Measurements from ENCODE around the gene RPS8. TPM values are rescaled to one million over a fixed set of nuclear protein-coding genes. Genes with fewer than 3 reads are reported as not detected.
"Not testable (repeated sequence)": the region's sequence is repeated elsewhere in the genome, so short reads cannot be mapped to it uniquely, and the experiment has no call there.

RPS8 gene
- total RNA-seq, 1 donor from 2014 or later = 2,191 TPM

DNA sequence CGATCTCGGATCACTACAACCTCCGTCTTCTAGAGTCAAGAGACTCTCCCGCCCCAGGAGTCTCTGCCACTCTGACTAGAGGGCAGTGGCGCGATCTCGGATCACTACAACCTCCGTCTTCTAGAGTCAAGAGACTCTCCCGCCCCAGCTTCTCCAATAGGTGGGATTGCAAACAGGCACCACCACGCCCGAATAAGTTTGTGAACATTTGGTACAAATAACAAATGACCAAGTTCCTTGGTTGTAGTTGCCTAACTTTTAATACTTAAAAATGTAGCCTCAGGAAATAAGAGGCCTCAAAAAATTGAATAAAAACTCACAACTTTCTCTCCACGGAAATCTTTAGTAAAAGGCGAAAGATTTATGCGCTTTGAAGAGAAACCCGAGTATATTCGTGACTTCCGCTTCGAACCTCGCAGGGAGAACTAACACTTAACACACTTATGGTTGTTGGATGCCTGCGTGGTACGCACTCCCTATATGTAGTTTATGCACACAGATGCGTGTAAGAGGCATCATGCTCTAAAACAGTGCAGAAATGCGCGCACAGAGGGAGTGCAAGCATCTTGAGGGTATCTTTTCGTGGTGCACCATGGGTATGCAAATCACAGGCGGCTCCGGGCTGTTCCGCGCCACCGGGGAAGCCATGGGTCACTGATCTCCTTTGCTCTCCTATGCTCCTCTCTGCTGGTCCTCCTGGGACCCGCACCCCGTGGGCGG, 44.4 kb downstream of the RPS8 start:
- DNase-seq (ENCODE audit: low spot score in 2 of 2, unreplicated experiment in 2 of 2) = peak in 1 of 2 experiments; percentile 75
- peaks cover 23% of the 10 kb centered on the region for H3K4me1 Mint-ChIP-seq
- H3K9me3 Mint-ChIP-seq = peaks cover 8% of the 10 kb centered on the region
- no peaks in the 10 kb centered on the region for H3K27me3 Mint-ChIP-seq (ENCODE audit: low read depth)
- TF ChIP-seq, protein P1, sequence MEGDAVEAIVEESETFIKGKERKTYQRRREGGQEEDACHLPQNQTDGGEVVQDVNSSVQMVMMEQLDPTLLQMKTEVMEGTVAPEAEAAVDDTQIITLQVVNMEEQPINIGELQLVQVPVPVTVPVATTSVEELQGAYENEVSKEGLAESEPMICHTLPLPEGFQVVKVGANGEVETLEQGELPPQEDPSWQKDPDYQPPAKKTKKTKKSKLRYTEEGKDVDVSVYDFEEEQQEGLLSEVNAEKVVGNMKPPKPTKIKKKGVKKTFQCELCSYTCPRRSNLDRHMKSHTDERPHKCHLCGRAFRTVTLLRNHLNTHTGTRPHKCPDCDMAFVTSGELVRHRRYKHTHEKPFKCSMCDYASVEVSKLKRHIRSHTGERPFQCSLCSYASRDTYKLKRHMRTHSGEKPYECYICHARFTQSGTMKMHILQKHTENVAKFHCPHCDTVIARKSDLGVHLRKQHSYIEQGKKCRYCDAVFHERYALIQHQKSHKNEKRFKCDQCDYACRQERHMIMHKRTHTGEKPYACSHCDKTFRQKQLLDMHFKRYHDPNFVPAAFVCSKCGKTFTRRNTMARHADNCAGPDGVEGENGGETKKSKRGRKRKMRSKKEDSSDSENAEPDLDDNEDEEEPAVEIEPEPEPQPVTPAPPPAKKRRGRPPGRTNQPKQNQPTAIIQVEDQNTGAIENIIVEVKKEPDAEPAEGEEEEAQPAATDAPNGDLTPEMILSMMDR (IDR thresholded peaks at IDR 0.05; ENCODE audit: unreplicated experiment) = no peak
- peak overlapping the region; percentile 87 for H3K4me3 Mint-ChIP-seq
- H3K36me3 Mint-ChIP-seq = peaks cover 10% of the 10 kb centered on the region
- peak overlapping the region; percentile 100 for H3K27ac Mint-ChIP-seq

DNA sequence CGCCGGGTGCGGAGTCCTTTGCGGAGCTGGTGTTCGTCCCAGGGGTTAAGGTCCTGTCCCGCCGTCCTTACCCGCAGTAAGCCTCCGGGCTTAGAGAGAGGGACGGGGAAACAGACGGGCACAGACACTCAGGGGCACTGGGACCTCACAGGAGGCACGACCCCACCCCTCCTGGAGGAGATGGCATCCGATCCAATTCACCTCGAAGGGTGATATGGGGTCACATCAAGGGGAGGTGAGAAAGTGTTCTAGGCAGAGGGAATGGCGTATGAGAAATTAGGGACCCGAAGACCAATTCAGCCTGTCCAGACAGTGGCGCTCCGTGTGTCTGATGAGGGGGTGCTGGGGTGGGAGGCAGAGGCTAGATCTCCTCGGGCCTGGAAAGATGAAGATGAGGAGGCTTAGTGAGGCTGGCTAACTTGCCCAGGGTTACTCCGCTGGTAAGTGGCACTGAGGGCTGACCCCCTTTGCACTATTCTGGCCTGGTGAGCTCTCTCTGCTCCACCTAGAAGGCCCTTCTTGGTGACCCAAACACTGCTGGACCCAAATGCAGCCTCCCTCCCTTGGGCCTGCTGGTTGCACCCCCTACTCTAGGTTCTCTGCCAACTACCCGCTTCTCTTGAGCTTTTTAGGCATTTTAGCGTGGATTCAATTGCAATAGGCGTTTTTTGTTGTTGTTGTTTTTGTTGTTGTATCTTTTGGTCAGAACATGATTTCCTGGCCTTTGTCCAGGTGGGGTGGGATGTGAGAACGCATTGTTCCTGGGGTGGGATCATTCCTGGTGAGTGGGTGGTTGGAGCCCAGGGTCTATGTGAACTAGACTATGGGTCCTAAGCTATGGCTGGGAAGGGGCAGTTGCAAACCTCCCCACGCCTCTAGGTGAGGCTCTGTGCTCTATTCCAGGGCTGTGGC, 45.2 kb downstream of the RPS8 start:
- TF ChIP-seq, protein P1 (IDR thresholded peaks at IDR 0.05; ENCODE audit: unreplicated experiment) = no peak
- peaks cover 18% of the 10 kb centered on the region for H3K4me1 Mint-ChIP-seq
- H3K27ac Mint-ChIP-seq = peak overlapping the region; percentile 100
- peak overlapping the region; percentile 87 for H3K4me3 Mint-ChIP-seq
- DNase-seq (ENCODE audit: low spot score in 2 of 2, unreplicated experiment in 2 of 2) = no peak
- H3K9me3 Mint-ChIP-seq = peaks cover 8% of the 10 kb centered on the region
- H3K27me3 Mint-ChIP-seq (ENCODE audit: low read depth) = no peaks in the 10 kb centered on the region
- peaks cover 3% of the 10 kb centered on the region for H3K36me3 Mint-ChIP-seq

DNA sequence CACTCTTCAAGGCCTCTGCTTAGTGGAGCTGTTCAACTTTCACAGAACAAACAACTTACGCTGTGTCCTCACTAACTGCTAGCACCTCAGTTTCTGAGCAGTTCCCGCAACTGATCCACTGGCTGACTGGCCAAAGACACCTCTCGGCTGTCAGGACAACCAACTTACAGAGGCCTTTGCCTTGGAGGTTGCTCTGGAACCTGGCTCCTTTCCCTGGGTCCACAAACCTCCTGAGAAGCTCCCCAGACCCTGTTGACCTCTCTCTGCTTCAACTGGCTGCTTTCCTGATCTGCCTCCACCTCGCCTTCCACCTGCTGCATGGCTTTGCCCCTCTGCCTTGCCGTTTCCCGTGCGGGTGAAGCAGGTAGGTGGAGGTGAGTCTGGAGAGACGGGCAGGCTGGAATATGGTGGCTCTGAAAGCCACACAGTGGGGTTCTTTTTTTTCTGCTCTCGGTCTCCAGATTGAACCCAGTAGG, 45.9 kb downstream of the RPS8 start:
- peak overlapping the region; percentile 87 for H3K4me3 Mint-ChIP-seq
- H3K27ac Mint-ChIP-seq = peak overlapping the region; percentile 31

DNA sequence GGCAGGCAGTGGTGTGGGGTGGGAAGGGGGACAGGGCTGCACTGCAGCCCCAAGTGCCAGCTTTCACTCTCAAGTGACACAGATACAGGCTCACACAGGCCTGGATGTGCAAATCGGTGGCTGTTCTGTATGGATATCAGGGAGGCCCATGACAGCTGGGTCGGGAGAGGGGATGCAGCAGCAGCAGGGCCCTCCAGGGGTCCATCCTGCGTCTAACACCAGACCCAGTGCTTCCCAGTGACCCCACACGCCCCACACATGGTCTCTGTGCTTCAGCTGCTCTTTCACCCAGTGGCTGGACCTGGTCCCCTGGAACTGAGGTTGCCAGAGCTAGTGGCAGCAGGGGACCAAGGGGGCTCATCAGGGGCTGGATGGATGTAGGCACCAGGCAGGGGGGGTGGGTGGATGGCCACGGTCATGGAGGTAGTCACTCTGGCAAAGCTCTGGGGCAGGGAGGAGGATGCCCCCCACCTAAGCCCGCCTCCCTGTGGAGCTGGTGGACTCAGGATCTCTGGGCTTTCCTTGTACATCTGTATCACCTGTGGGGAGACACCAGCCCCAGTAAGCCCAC, 46.9 kb downstream of the RPS8 start:
- Mint-ChIP-seq H3K27me3 (ENCODE audit: low read depth) (no peaks in the 10 kb centered on the region), H3K4me1 (peaks cover 18% of the 10 kb centered on the region), H3K36me3 (peaks cover 3% of the 10 kb centered on the region), H3K4me3 (no peak overlapping the region), H3K9me3 (peaks cover 8% of the 10 kb centered on the region), H3K27ac (no peak overlapping the region)
- no peak for DNase-seq (ENCODE audit: low spot score in 2 of 2, unreplicated experiment in 2 of 2)
- TF ChIP-seq, protein P1 (IDR thresholded peaks at IDR 0.05; ENCODE audit: unreplicated experiment) = no peak

More for the DNA sequence above, 45.9 kb downstream of the RPS8 start:
- Mint-ChIP-seq H3K4me1 (peaks cover 18% of the 10 kb centered on the region), H3K36me3 (peaks cover 3% of the 10 kb centered on the region), H3K9me3 (peaks cover 8% of the 10 kb centered on the region), H3K27me3 (ENCODE audit: low read depth) (no peaks in the 10 kb centered on the region)
- TF ChIP-seq, protein P1 (IDR thresholded peaks at IDR 0.05; ENCODE audit: unreplicated experiment) = no peak
- DNase-seq (ENCODE audit: low spot score in 2 of 2, unreplicated experiment in 2 of 2) = no peak

DNA sequence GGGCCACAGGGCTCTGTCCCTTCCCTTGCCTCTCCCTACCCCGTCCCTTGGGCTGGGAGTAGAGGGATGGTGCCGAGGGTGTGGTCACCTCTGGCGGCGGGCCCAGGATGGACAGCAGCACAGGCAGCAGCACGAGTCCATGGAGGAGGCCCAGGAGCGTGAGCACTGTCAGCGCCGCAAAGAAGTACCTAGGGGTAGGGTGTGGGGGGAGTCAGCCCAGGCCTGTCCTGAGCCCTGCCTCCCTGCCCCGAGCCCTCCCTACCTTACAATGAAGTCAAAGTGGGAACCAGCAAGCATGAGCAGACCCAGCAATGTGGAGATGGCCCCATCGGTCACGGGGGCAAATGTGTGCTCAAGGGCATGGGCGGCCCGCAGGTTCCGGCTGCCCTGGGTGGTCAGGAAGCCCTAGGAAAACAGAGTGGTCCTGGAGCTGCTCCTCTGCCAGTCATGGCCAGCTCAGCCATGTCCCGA, 47.7 kb downstream of the RPS8 start:
- Mint-ChIP-seq H3K36me3 (no peaks in the 10 kb centered on the region), H3K27me3 (ENCODE audit: low read depth) (no peaks in the 10 kb centered on the region), H3K27ac (no peak overlapping the region), H3K4me3 (no peak overlapping the region), H3K9me3 (peaks cover 2% of the 10 kb centered on the region), H3K4me1 (peaks cover 13% of the 10 kb centered on the region)
- DNase-seq (ENCODE audit: low spot score in 2 of 2, unreplicated experiment in 2 of 2) = no peak
- TF ChIP-seq, protein P1 (IDR thresholded peaks at IDR 0.05; ENCODE audit: unreplicated experiment) = no peak

DNA sequence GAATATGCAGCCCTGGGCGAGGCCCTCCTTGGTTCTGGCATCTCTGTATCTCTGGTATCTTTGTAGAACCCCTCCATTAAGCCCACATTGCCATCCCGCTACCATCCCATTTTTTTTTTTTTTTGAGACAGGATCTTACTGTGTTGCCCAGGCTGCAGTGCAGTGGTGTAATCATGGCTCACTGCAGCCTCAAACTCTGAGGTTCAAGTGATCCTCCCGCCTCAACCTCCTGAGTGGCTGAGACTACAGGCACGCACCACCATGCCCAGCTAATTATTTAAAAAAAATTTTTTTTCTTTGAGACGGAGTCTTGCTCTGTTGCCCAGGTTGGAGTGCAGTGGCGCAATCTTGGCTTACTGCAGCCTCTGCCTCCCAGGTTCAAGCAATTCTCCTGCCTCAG, 49.1 kb downstream of the RPS8 start:
- H3K27me3 Mint-ChIP-seq (ENCODE audit: low read depth); H3K4me1 Mint-ChIP-seq; H3K36me3 Mint-ChIP-seq; H3K9me3 Mint-ChIP-seq; H3K27ac Mint-ChIP-seq; DNase-seq (ENCODE audit: low spot score in 2 of 2, unreplicated experiment in 2 of 2); H3K4me3 Mint-ChIP-seq: not testable (repeated sequence)

All from mesothelial cell of epicardium (in vitro differentiated cells).